ENCODE measurements around the gene CTNNA2. TPM values are rescaled to one million over a fixed set of nuclear protein-coding genes. Genes with fewer than 3 reads are reported as not detected.

The CTNNA2 gene
- total and polyA plus RNA-seq, 12 donors: 0.09 to 0.57 (median 0.15) TPM; not detected in 9

DNA sequence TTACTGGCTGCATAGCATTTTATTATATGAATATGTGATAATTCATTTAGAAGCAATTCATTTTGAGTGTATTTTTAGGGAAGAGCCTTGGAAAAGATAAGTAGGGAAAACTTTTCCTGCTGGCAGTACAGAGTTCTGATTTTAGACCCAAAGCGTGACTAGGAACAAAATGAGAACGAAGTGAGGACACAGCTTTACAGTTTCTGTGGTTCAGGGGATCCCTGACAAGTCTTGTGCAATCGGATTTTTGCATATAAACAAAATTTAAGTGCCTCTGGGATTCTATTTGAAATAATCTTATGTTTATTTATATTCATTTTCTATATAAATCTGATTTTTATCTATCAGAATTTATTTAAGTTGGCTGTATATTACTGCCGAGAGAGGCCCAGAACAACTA lies 402.6 kb downstream of the CTNNA2 start:
- Histone ChIP-seq H3K36me3 (no peaks in the 10 kb centered on the region), H3K4me3 (no peak overlapping the region), H3K9me3 (no peaks in the 10 kb centered on the region), H3K4me1 (no peaks in the 10 kb centered on the region), H3K27ac (no peak overlapping the region), H3K27me3 (peaks cover 0 to 3% (median 0%) of the 10 kb centered on the region in 7 donors)
- ATAC-seq (no peak), DNase-seq (no peak)
- TF ChIP-seq, protein P1, sequence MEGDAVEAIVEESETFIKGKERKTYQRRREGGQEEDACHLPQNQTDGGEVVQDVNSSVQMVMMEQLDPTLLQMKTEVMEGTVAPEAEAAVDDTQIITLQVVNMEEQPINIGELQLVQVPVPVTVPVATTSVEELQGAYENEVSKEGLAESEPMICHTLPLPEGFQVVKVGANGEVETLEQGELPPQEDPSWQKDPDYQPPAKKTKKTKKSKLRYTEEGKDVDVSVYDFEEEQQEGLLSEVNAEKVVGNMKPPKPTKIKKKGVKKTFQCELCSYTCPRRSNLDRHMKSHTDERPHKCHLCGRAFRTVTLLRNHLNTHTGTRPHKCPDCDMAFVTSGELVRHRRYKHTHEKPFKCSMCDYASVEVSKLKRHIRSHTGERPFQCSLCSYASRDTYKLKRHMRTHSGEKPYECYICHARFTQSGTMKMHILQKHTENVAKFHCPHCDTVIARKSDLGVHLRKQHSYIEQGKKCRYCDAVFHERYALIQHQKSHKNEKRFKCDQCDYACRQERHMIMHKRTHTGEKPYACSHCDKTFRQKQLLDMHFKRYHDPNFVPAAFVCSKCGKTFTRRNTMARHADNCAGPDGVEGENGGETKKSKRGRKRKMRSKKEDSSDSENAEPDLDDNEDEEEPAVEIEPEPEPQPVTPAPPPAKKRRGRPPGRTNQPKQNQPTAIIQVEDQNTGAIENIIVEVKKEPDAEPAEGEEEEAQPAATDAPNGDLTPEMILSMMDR (IDR thresholded peaks at IDR 0.05): no peak
- WGBS, 2 donors: 71 to 72% methylated on average over 4 of the region's 4 CpGs
- intact Hi-C loops (cut with DNase I): no loop called here

DNA sequence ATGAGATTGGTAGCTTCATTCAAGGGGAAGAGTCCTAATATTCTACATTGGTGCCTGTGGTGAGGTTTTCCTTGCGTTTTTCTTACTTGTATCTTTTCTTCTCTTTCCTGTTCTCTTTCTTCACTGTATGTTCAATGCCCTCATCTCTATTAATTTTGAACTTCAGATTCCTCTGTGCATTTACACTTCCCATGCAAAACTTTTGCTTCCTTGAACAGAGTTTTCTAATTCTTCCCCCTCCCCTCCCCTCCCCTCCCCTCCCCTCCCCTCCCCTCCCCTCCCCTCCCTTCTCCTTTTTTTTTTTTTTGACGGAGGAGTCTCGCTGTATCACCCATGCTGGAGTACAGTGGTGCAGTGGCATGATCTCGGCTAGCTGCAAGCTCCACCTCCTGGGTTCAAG lies 403.4 kb downstream of the CTNNA2 start:
- no peaks in the 10 kb centered on the region for H3K9me3 ChIP-seq
- WGBS, 2 donors: 66 to 79% methylated on average over 3 to 4 of the region's 4 CpGs
- DNase-seq (no peak), ATAC-seq (no peak)
- TF ChIP-seq, protein P1 (IDR thresholded peaks at IDR 0.05): no peak
- H3K27ac ChIP-seq: no peak overlapping the region
- no peak overlapping the region for H3K4me3 ChIP-seq
- no peaks in the 10 kb centered on the region for H3K36me3 ChIP-seq
- no peaks in the 10 kb centered on the region for H3K4me1 ChIP-seq
- intact Hi-C loops (cut with DNase I): no loop called here
- peaks cover 0 to 3% (median 0%) of the 10 kb centered on the region in 7 donors for H3K27me3 ChIP-seq

DNA sequence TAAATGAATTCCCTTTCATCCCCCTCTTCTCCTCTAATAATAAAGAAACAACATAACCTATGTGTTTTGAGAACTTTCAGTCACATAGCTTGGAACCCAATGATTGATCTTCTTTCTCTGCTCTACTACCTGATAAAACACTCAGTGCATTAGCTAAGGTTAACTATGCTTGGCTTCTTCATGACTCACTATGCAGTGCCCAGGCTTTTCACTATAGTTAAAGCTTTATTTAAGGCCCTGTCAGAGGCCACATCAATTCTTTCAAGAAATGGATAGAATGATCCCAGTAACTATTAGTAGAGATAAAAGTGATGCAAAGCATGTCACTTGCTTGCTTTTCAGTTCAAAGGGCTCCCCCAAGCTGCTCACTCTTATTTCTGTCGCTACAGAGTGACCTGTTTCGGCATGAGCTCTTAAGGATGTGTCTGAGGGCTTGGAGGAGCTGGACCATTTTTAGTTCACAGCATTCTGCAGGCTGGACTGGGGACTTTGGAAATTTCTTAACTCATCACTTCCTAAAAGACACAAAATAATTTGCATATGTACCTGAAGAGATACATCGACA lies 407.7 kb downstream of the CTNNA2 start:
- DNase-seq: no peak
- WGBS, 2 donors: 46 to 49% methylated on average over 3 of the region's 3 CpGs
- H3K9me3 ChIP-seq: no peaks in the 10 kb centered on the region
- ATAC-seq: no peak
- intact Hi-C loops (cut with DNase I): no loop called here
- no peaks in the 10 kb centered on the region for H3K4me1 ChIP-seq
- H3K27ac ChIP-seq: no peak overlapping the region
- H3K36me3 ChIP-seq: no peaks in the 10 kb centered on the region
- H3K27me3 ChIP-seq: peaks cover 0 to 19% (median 0%) of the 10 kb centered on the region in 7 donors
- TF ChIP-seq, protein P1 (IDR thresholded peaks at IDR 0.05): no peak
- H3K4me3 ChIP-seq: no peak overlapping the region

DNA sequence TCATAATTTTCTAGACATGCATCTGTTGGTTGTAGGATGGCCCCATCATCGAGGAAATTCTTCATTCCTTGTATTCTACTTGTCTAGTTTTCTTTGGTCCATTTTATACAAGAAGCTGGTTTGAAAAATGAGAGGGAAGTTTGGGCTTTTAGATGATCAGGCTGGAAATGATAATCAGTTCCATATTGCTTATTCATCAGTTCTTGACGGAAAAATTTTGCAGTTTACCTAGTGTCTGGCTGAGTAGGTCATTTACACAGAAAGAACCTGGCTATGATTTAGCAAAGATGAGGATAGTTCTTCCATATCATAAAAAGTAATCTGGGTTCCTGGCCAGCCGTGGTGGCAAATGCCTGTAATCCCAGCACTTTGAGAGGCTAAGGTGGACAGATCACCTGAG lies 416.8 kb downstream of the CTNNA2 start:
- Histone ChIP-seq H3K36me3 (no peaks in the 10 kb centered on the region), H3K4me1 (no peaks in the 10 kb centered on the region), H3K27ac (no peak overlapping the region), H3K4me3 (no peak overlapping the region), H3K27me3 (peaks cover 0 to 5% (median 0%) of the 10 kb centered on the region in 7 donors), H3K9me3 (no peaks in the 10 kb centered on the region)
- intact Hi-C loops (cut with DNase I): loop anchor here in 1 of 10 donors (10.0 kb wide), 1 partner anchor 565 kb away; no protein-coding TSS in a partner anchor
- WGBS, 2 donors: 61 to 90% methylated on average over 3 of the region's 3 CpGs
- ATAC-seq (no peak), DNase-seq (no peak)
- TF ChIP-seq, protein P1 (IDR thresholded peaks at IDR 0.05): no peak

Data from heart right ventricle (tissue), 16 donors.